HAP-1 (cell line): ENCODE data around the gene DYNLL1.
A peak's percentile ranks its signal among the peaks of the same experiment; 100 is the strongest.

ENCODE experiments used
- DNase-seq, 2 experiments: peaks; one replicate each; pipeline ENCODE4 v3.0.0-alpha.2; 2016 to 2020; ENCODE audit warnings: low spot score in 2 of 2
- H3K27me3 ChIP-seq: fragments of 250-450 bp; sonication (Bioruptor Pico); 2 replicates; pipeline ENCODE4 v1.5.1; 2020; ENCODE audit warnings: low read depth, mild to moderate bottlenecking, moderate library complexity
- H3K36me3 ChIP-seq: fragments of 250-450 bp; sonication (Bioruptor Pico); replicated peaks from 2 replicates; pipeline ENCODE4 v1.5.1; 2020; ENCODE audit warnings: mild to moderate bottlenecking
- H3K4me1 ChIP-seq: fragments of 250-450 bp; sonication (Bioruptor Pico); 2 replicates; pipeline ENCODE4 v1.5.1; 2020; ENCODE audit warnings: mild to moderate bottlenecking
- H3K4me3 ChIP-seq: fragments of 250-450 bp; sonication (Bioruptor Pico); 2 replicates; pipeline ENCODE4 v1.5.1; 2020; ENCODE audit warnings: mild to moderate bottlenecking, moderate library complexity
- H3K9me3 ChIP-seq: fragments of 250-450 bp; sonication (Bioruptor Pico); 2 replicates; pipeline ENCODE4 v1.5.1; 2020; ENCODE audit warnings: mild to moderate bottlenecking, moderate library complexity
- in situ Hi-C: fragments of 300-500 bp; cut with MboI; formaldehyde crosslinking; loops from 3 replicates; pipeline ENCODE4 v1.14.3; 2020; ENCODE audit warnings: low sequenced_read_pairs, inconsistent platforms, mixed read lengths

The DYNLL1 gene

GRCh38 chr12:120537856-120538220 is 41.9 kb downstream of the DYNLL1 start:
- no peaks in the 10 kb centered on the region for H3K27me3 ChIP-seq
- no peaks in the 10 kb centered on the region for H3K9me3 ChIP-seq
- peak in 1 of 2 experiments; percentile 65 for DNase-seq
- in situ Hi-C loops, result no loop called here
- H3K4me3 ChIP-seq, result peak overlapping the region; percentile 1
- H3K4me1 ChIP-seq, result peaks cover 26% of the 10 kb centered on the region
- H3K36me3 ChIP-seq, result peaks cover 13% of the 10 kb centered on the region

GRCh38 chr12:120538281-120539156 is 42.6 kb downstream of the DYNLL1 start:
- Histone ChIP-seq H3K27me3 (no peaks in the 10 kb centered on the region), H3K9me3 (no peaks in the 10 kb centered on the region), H3K4me3 (no peak overlapping the region), H3K36me3 (peaks cover 15% of the 10 kb centered on the region), H3K4me1 (peaks cover 26% of the 10 kb centered on the region)
- in situ Hi-C loops, result no loop called here
- peak in 1 of 2 experiments; percentile 26 for DNase-seq

DNA sequence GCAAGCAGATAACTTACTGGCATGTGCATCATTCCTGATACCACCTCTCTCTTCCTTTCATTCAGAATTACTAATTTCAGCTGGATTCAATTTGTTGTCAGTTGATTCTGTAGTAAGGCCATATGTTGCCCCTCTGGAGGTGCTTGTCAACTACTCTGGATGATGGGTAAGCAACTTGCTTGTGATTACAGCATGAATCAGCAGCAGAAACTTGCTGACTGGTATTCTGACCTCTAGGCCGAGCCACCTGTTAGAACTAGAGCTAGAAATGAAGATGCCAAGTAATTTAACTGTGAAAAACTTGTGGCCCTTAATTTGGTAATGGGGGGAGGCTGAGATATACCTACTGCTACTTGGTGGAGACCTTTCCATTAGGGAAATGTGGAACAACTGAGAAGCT is 43.4 kb downstream of the DYNLL1 start:
- no peaks in the 10 kb centered on the region for H3K27me3 ChIP-seq
- H3K4me1 ChIP-seq, result peaks cover 26% of the 10 kb centered on the region
- H3K36me3 ChIP-seq, result peaks cover 15% of the 10 kb centered on the region
- no peaks in the 10 kb centered on the region for H3K9me3 ChIP-seq
- no peak overlapping the region for H3K4me3 ChIP-seq
- DNase-seq, result no peak
- in situ Hi-C loops, result no loop called here

DNA sequence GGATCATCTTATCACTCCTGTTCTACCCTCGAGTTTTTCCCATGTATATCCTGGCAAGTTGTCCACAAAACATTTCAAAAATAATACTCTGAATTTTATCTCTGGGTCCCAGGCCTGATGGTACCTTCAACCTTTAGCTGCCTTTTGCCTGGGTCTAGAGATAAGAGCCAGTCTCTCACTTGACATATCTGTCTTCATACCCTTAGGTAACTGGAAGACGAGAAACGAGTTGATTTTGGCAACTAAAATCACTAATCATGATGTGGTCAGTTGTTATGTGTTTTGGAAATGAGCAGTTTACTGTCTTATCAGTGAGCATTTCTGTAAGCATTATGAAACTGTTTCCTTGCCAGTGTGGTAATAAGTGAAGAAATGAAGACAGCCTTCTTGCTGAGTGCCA is 44.5 kb downstream of the DYNLL1 start:
- no peaks in the 10 kb centered on the region for H3K9me3 ChIP-seq
- peaks cover 15% of the 10 kb centered on the region for H3K36me3 ChIP-seq
- no peak overlapping the region for H3K4me3 ChIP-seq
- peaks cover 34% of the 10 kb centered on the region for H3K4me1 ChIP-seq
- H3K27me3 ChIP-seq, result no peaks in the 10 kb centered on the region
- no peak for DNase-seq
- in situ Hi-C loops, result no loop called here

GRCh38 chr12:120542166-120542565 is 46.3 kb downstream of the DYNLL1 start:
- H3K4me3 ChIP-seq, result no peak overlapping the region
- peaks cover 17% of the 10 kb centered on the region for H3K36me3 ChIP-seq
- no peak for DNase-seq
- no peaks in the 10 kb centered on the region for H3K9me3 ChIP-seq
- peaks cover 31% of the 10 kb centered on the region for H3K4me1 ChIP-seq
- H3K27me3 ChIP-seq, result no peaks in the 10 kb centered on the region
- in situ Hi-C loops, result no loop called here

DNA sequence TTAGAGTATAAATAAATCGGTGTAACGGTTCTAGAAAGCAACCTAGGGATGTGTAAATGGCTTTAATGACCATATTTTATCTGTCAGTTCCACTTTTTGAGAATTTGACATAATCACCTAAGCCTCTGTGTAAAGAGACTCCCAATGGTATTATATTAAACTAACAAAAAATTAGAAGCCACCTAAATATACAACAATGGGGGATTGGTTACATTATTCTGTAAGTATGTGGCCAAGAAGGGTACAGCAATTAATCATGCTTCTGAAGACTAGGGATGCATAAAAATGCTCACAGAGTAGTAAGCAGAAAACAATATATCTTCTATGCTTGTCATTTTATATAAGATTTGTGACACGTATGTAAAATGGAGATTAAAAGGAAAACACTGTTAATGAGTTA is 48.8 kb downstream of the DYNLL1 start:
- peaks cover 34% of the 10 kb centered on the region for H3K36me3 ChIP-seq
- no peaks in the 10 kb centered on the region for H3K9me3 ChIP-seq
- in situ Hi-C loops, result no loop called here
- no peak for DNase-seq
- H3K27me3 ChIP-seq, result no peaks in the 10 kb centered on the region
- H3K4me1 ChIP-seq, result peaks cover 15% of the 10 kb centered on the region
- H3K4me3 ChIP-seq, result no peak overlapping the region

- H3K27me3 ChIP-seq, result no peaks in the 10 kb centered on the region
- DNase-seq, result no peak
- peaks cover 40% of the 10 kb centered on the region for H3K36me3 ChIP-seq
- H3K4me1 ChIP-seq, result peaks cover 15% of the 10 kb centered on the region
- no peaks in the 10 kb centered on the region for H3K9me3 ChIP-seq
- in situ Hi-C loops, result no loop called here
- H3K4me3 ChIP-seq, result no peak overlapping the region
Measured at GRCh38 chr12:120546050-120546386, 50.1 kb downstream of the DYNLL1 start.
